Hepatocyte (in vitro differentiated cells): ENCODE data around the gene SAMD14. TPM values are rescaled to one million over a fixed set of nuclear protein-coding genes. Genes with fewer than 3 reads are reported as not detected.

Experiments
- DNase-seq: peaks from one replicate; pipeline ENCODE4 v3.0.0-alpha.2; 2016; ENCODE audit warnings: low spot score
- H2AFZ ChIP-seq: fragments of 200-600 bp; sonication (generic); 2 replicates; pipeline ENCODE4 v1.6.0; 2016; ENCODE audit warnings: antibody characterized with exemption, mild to moderate bottlenecking
- H3K27ac ChIP-seq: fragments of 200-600 bp; sonication (generic); 2 replicates; pipeline ENCODE4 v1.5.1; 2016; ENCODE audit warnings: mild to moderate bottlenecking
- H3K27me3 ChIP-seq: fragments of 200-600 bp; sonication (generic); 2 replicates; pipeline ENCODE4 v1.6.1; 2016
- H3K36me3 ChIP-seq: fragments of 200-600 bp; sonication (generic); replicated peaks from 2 replicates; pipeline ENCODE4 v1.5.1; 2016; ENCODE audit warnings: low read depth; ENCODE audit not compliant: insufficient read depth
- H3K4me1 ChIP-seq: fragments of 200-600 bp; sonication (generic); 2 replicates; pipeline ENCODE4 v1.5.1; 2016; ENCODE audit warnings: mild to moderate bottlenecking, moderate library complexity; ENCODE audit not compliant: insufficient read depth
- H3K4me2 ChIP-seq: fragments of 200-600 bp; sonication (generic); 2 replicates; pipeline ENCODE4 v1.6.0; 2016
- H3K4me3 ChIP-seq: fragments of 200-600 bp; sonication (generic); 2 replicates; pipeline ENCODE4 v1.5.1; 2016; ENCODE audit warnings: mild to moderate bottlenecking
- H3K79me2 ChIP-seq: fragments of 200-600 bp; sonication (generic); 2 replicates; pipeline ENCODE4 v1.6.0; 2017; ENCODE audit warnings: mild to moderate bottlenecking
- H3K9me2 ChIP-seq: fragments of 200-600 bp; sonication (generic); replicated peaks from 2 replicates; pipeline ENCODE4 v1.6.0; 2017; ENCODE audit warnings: mild to moderate bottlenecking; ENCODE audit not compliant: insufficient read depth
- H3K9me3 ChIP-seq: fragments of 200-600 bp; sonication (generic); 2 replicates; pipeline ENCODE4 v1.5.1; 2016; ENCODE audit warnings: low read depth, mild to moderate bottlenecking
- H4K20me1 ChIP-seq: fragments of 200-600 bp; sonication (generic); 2 replicates; pipeline ENCODE4 v1.6.0; 2016; ENCODE audit warnings: mild to moderate bottlenecking; ENCODE audit not compliant: insufficient read depth, poor library complexity, severe bottlenecking
- CTCF ChIP-seq: fragments of 200-600 bp; sonication (generic); IDR thresholded peaks from 2 replicates; pipeline ENCODE4 v1.5.1; 2016; ENCODE audit warnings: antibody characterized with exemption, mild to moderate bottlenecking; ENCODE audit not compliant: poor library complexity
- EZH2 ChIP-seq: fragments of 200-600 bp; sonication (generic); IDR thresholded peaks from 2 replicates; pipeline ENCODE4 v1.6.1; 2016; ENCODE audit warnings: antibody characterized with exemption, mild to moderate bottlenecking, borderline replicate concordance
- EZH2phosphoT487 ChIP-seq: fragments of 200-600 bp; sonication (generic); IDR thresholded peaks from one replicate; pipeline ENCODE4 v1.6.1; 2018; ENCODE audit warnings: antibody characterized with exemption, mild to moderate bottlenecking, low read depth, moderate library complexity; ENCODE audit not compliant: unreplicated experiment, severe bottlenecking
- WGBS: methylation state at CpG from one replicate; pipeline ENCODE4 v1.1.6; 2016; ENCODE audit warnings: low lambda C conversion rate; ENCODE audit errors: missing lambda C conversion rate; 5-methylcytosine and 5-hydroxymethylcytosine counted together
- polyA plus RNA-seq: library from polyadenylated mRNA; unstranded; fragments of >200 nt; fragmentation: Nextera tagmentation; extraction: Ambion mirVana; gene quantifications from 2 replicates; pipeline ENCODE4 v1.2.1, GENCODE V29; 2016
- total RNA-seq: library from RNA; depleted of rRNA; stranded (reverse); fragments of >200 nt; gene quantifications from 2 replicates; pipeline ENCODE4 v1.2.3, GENCODE V29; 2014

The SAMD14 gene
- total and polyA plus RNA-seq, 2 experiments from 2014 or later = 3.1 to 4.2 TPM

GRCh38 chr17:50074227-50074626 lies 55.7 kb downstream of the SAMD14 start:
- no peak overlapping the region for H2AFZ ChIP-seq
- TF ChIP-seq EZH2 = no peak
- no peaks in the 10 kb centered on the region for H3K9me3 ChIP-seq
- no peak overlapping the region for H3K4me2 ChIP-seq
- no peaks in the 10 kb centered on the region for H3K9me2 ChIP-seq
- 88% methylated on average over 6 of the region's 6 CpGs for WGBS
- H3K27ac ChIP-seq = no peak overlapping the region
- no peaks in the 10 kb centered on the region for H4K20me1 ChIP-seq
- H3K27me3 ChIP-seq = no peaks in the 10 kb centered on the region
- H3K79me2 ChIP-seq = no peaks in the 10 kb centered on the region
- DNase-seq = no peak
- H3K4me3 ChIP-seq = no peak overlapping the region
- H3K4me1 ChIP-seq = no peaks in the 10 kb centered on the region
- H3K36me3 ChIP-seq = no peaks in the 10 kb centered on the region

GRCh38 chr17:50072925-50073324 lies 57.0 kb downstream of the SAMD14 start:
- Histone ChIP-seq H4K20me1 (no peaks in the 10 kb centered on the region), H3K9me3 (no peaks in the 10 kb centered on the region), H3K27me3 (no peaks in the 10 kb centered on the region), H3K4me1 (no peaks in the 10 kb centered on the region), H3K4me3 (no peak overlapping the region), H3K4me2 (no peak overlapping the region), H3K36me3 (no peaks in the 10 kb centered on the region), H3K79me2 (no peaks in the 10 kb centered on the region), H2AFZ (no peak overlapping the region), H3K27ac (no peak overlapping the region), H3K9me2 (no peaks in the 10 kb centered on the region)
- DNase-seq = no peak
- 76% methylated on average over 1 of the region's 1 CpG for WGBS
- no peak for TF ChIP-seq EZH2phosphoT487
- no peak for TF ChIP-seq CTCF
- no peak for TF ChIP-seq EZH2

- no peak overlapping the region for H3K27ac ChIP-seq
- no peaks in the 10 kb centered on the region for H3K36me3 ChIP-seq
- no peaks in the 10 kb centered on the region for H3K27me3 ChIP-seq
- no peak for DNase-seq
- H3K9me2 ChIP-seq = no peaks in the 10 kb centered on the region
- 84% methylated on average over 3 of the region's 3 CpGs for WGBS
- no peak overlapping the region for H2AFZ ChIP-seq
- TF ChIP-seq EZH2phosphoT487 = no peak
- TF ChIP-seq CTCF = no peak
- TF ChIP-seq EZH2 = no peak
- H4K20me1 ChIP-seq = no peaks in the 10 kb centered on the region
- no peaks in the 10 kb centered on the region for H3K79me2 ChIP-seq
- H3K4me2 ChIP-seq = no peak overlapping the region
- no peak overlapping the region for H3K4me3 ChIP-seq
- H3K4me1 ChIP-seq = no peaks in the 10 kb centered on the region
- no peaks in the 10 kb centered on the region for H3K9me3 ChIP-seq
Measured at GRCh38 chr17:50072130-50072529, 57.8 kb downstream of the SAMD14 start.

- Histone ChIP-seq H3K4me3 (no peak overlapping the region), H3K9me2 (no peaks in the 10 kb centered on the region), H2AFZ (no peak overlapping the region), H3K79me2 (no peaks in the 10 kb centered on the region), H3K27me3 (no peaks in the 10 kb centered on the region), H4K20me1 (no peaks in the 10 kb centered on the region), H3K4me2 (no peak overlapping the region), H3K27ac (no peak overlapping the region), H3K4me1 (no peaks in the 10 kb centered on the region), H3K9me3 (no peaks in the 10 kb centered on the region), H3K36me3 (no peaks in the 10 kb centered on the region)
- 93% methylated on average over 6 of the region's 6 CpGs for WGBS
- no peak for DNase-seq
- no peak for TF ChIP-seq CTCF
- TF ChIP-seq EZH2 = no peak
- TF ChIP-seq EZH2phosphoT487 = no peak
Measured at GRCh38 chr17:50071692-50072091, 58.3 kb downstream of the SAMD14 start.
